ENCODE data around the gene ROBO1.

Gene ROBO1

DNA sequence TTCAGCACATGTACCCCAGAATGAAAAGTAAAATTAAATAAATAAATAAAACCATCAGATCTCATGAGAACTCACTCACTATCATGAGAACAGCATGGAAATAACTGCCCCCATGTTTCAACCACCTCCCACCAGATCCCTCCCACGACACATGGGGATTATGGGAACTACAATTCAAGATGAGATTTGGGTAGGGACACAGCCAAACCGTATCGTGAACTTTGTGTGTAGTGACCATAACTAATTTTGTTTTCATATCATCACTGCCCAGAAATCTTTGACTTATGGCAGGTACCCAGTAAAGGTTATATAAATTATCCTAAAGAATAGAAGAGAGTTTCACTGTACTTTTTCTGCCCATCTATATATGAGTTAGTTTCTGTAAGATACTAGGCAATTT is 766.5 kb downstream of the ROBO1 start:
- no peak for DNase-seq
- in situ Hi-C loops (cut with HindIII; ENCODE audit: low pct_ligation_motif_present, low pct_unique_long_range_greater_than_20kb, low sequenced_read_pairs), result no loop called here

DNA sequence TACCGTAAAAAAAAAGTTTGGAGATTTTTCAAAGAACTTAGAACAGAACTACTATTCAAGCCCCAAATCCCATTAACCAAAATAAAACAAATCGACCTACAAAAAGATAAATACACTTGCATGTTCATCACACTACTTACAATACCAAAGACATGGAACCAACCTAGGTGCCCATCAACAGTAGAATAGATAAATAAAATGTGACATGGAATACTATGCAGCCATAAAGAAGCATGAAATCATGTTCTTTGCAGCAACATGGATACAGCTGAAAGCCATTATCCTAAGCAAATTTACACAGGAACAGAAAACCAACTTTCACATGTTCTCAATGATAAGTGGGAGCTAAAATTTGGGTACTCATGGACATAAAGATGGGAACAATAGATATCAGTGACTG is 768.7 kb downstream of the ROBO1 start:
- in situ Hi-C loops (cut with HindIII; ENCODE audit: low pct_ligation_motif_present, low pct_unique_long_range_greater_than_20kb, low sequenced_read_pairs), result loop anchor here (25.0 kb wide), 1 partner anchor 337 kb away; no protein-coding TSS in a partner anchor

DNA sequence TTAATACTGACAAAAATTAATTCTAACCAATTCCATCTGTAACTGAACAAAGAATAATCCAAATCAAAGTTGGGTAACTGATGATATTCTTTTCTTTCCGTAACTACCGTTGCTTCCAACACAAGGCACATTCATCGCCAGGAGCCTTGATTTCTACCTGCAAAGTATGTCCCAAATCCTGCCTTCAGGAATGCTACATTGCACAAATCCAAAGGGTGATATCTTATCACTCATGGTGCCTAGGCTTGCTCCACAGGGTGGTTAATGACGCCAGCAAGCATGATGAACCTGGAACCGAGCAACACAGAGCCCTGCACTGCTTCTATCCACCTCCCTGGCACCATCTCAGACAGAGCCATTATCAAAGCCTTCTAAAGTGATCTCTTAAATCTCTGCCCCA is 772.7 kb downstream of the ROBO1 start:
- no peak for DNase-seq
- in situ Hi-C loops (cut with HindIII; ENCODE audit: low pct_ligation_motif_present, low pct_unique_long_range_greater_than_20kb, low sequenced_read_pairs), result loop anchor here (25.0 kb wide), 1 partner anchor 333 kb away; no protein-coding TSS in a partner anchor

More for the DNA sequence above, 768.7 kb downstream of the ROBO1 start:
- no peak for DNase-seq

DNA sequence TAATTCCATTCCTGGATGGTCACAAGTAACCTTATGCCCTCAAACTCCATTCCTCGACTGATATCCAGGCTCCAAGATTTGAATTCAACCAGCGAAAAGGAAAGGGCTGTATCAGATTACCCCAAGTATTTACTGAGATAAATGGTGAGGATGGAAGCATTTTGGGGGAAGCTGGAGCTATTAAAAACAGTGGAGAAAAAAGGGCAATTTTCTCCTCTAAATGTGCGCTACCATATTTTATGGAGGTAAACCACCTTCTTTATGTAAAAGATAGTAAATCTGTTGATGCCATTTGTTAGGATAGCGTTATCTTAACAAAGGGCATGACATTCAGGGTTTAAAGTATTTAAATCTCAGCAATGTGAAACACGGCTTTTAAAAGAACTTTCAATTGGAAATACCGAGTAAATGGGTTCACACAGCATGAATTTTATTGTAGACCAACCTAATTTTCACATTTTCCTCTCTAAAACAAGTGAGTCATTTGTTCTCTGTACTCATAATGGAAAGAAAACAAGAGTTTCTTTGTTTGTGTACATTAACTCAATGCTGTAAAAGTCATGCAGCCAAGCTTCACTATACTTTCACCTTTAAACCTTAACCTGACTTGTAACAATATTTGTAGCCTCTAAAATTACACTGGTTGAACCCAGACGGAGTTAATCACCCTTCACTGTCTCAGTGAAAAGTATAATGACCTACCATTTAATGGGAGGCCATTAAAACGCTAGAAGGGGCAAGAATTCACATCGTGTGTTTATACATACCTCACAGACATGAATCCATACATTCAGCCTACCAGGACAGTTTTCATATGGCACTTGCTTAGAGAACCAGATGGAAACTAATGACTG is 773.4 kb downstream of the ROBO1 start:
- in situ Hi-C loops (cut with HindIII; ENCODE audit: low pct_ligation_motif_present, low pct_unique_long_range_greater_than_20kb, low sequenced_read_pairs), result loop anchor here (25.0 kb wide), 1 partner anchor 332 kb away; no protein-coding TSS in a partner anchor
- DNase-seq, result no peak

DNA sequence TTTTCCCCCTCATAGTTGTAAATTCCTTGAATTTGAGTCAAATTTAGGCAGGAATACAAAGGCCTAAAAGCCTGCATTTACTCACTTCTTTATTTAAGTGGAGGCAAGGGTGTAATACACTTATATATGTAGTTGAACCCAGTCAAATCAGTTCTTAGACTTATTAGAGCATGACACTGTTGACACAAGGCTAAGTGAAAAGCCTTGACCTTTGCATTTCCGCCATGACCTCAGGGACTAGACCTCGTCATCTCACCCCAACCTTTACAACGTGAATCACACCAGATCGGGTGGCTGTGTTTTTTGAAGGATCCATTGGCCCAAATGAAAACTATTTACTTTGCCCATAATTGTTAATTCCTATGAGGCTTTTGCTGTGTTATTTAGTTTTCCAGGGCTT is 774.4 kb downstream of the ROBO1 start:
- in situ Hi-C loops (cut with HindIII; ENCODE audit: low pct_ligation_motif_present, low pct_unique_long_range_greater_than_20kb, low sequenced_read_pairs), result loop anchor here (25.0 kb wide), 1 partner anchor 331 kb away; no protein-coding TSS in a partner anchor
- DNase-seq, result no peak

DNA sequence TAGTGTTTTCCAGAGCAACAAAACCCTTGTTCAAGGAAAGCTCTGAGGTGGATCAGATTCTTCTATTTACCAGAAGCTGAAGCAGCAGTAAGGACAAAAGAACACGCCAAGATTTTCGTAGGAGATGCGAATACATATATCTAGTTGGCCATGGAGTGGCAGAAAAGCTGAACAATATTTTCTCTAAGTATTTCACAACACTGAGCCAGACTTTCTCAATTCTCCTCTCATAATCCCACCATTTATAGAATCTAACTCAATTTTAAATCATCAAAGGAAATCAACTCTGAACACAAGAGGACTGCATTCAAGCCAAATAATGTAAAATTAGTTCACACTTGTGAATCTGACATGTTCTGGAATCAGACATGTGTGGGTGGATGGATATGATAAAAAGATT is 775.0 kb downstream of the ROBO1 start:
- in situ Hi-C loops (cut with HindIII; ENCODE audit: low pct_ligation_motif_present, low pct_unique_long_range_greater_than_20kb, low sequenced_read_pairs), result loop anchor here (25.0 kb wide), 1 partner anchor 331 kb away; no protein-coding TSS in a partner anchor
- no peak for DNase-seq

DNA sequence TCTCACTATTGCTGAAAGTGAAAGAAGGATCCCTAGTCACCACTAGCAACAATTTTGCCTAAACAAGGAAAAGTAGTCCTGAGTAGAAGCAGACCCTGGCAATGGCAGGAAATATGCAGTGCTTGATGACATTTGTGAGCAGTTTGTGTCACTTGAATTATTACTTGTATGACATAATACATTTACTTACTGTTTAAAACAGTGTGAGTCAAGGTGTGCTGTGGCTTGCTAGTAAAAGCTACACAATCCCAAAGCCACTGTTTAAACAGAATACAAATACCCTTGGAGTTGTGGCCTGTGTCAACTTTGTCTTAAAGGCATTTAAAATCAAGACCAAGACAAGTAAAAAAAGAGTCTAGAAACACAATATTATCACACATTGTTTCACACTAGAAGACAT is 775.4 kb downstream of the ROBO1 start:
- no peak for DNase-seq
- in situ Hi-C loops (cut with HindIII; ENCODE audit: low pct_ligation_motif_present, low pct_unique_long_range_greater_than_20kb, low sequenced_read_pairs), result loop anchor here (25.0 kb wide), 1 partner anchor 330 kb away; no protein-coding TSS in a partner anchor

DNA sequence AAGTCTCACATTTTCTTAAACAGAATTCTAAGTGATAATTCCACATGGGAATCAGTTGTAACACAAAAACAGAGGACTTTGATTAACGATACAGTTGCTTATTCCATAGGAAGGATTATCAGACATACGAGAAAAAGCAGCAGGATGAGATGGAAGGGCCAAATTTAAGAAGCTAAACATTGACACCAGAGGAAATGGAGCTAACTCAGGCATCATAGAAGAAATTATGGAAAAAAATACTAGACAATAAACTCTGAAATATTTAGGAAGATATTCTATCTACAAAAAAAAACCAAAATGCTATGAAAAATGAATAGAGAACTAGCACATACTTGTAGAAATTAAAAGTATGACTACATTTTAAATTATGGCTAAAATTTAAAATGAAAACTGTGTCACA is 776.1 kb downstream of the ROBO1 start:
- in situ Hi-C loops (cut with HindIII; ENCODE audit: low pct_ligation_motif_present, low pct_unique_long_range_greater_than_20kb, low sequenced_read_pairs), result loop anchor here (25.0 kb wide), 1 partner anchor 329 kb away; no protein-coding TSS in a partner anchor
- no peak for DNase-seq

DNA sequence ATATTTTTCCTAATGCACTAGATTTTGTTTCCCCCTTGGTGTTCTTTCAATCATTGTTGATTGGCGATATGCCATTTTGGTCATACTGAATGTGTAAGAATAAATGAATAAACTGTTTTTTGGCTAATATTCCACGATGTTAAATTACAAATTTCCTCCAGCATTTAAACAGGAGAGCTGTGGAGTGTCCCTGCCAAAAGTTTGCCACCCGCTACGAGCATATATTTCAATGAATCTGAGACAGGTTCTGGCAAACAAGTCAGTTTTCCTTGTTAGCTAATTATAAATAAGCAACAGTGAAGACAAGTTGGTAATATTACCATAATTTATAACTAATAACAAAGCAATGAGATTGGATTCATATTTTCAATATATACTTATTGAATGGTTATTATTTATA is 777.6 kb downstream of the ROBO1 start:
- in situ Hi-C loops (cut with HindIII; ENCODE audit: low pct_ligation_motif_present, low pct_unique_long_range_greater_than_20kb, low sequenced_read_pairs), result loop anchor here (25.0 kb wide), 1 partner anchor 328 kb away; no protein-coding TSS in a partner anchor
- no peak for DNase-seq

DNA sequence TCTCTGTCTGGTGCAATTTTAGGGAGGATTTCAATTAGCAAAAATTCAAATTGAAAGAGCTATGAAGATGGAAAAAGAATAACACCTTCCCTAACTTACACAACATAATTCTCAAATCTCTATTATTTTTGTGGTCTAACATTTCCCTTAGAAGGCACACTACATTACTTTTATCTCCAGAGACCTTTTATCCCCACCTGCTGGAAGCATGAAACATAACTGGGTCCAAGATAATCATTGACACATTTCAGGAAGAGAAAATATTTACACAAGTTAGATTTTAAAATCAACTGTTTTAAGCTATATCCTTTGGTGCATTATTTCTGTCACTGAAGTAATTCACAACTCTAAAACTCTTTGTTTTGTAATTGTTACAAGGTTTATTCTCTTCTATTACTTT is 779.5 kb downstream of the ROBO1 start:
- in situ Hi-C loops (cut with HindIII; ENCODE audit: low pct_ligation_motif_present, low pct_unique_long_range_greater_than_20kb, low sequenced_read_pairs), result loop anchor here (25.0 kb wide), 1 partner anchor 326 kb away; no protein-coding TSS in a partner anchor
- peak; percentile 46 for DNase-seq

DNA sequence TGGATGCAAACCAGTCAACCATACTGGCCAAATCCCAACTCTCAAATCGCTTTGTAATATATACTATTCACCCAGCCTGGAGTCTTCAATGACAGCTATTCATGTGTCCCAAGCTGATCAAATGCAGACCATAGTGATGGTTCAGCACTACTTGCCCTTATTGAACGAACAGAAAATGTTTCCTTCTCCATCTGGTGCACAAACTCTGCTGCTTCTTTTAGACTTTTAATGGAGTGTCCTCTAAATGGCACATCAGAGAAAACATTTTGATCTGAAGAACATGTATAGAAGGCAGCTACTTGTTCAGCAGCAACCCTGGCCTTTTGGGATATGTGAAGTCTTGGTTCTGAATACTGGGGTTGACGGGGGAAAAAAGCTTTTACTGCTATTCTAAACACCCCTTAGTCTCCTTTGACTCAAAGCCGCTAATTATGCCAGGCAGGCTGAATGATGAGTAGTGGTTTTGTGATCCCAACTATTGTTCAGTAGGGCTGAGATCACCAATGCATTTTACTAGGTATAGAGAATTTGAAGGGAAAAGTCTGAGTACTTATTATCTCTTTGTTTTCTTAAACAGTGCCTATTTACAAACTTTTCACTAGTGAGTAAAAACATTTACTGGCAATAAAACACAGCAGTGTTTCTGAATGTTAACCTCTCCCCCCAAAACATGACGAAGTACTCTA is 781.2 kb downstream of the ROBO1 start:
- no peak for DNase-seq
- in situ Hi-C loops (cut with HindIII; ENCODE audit: low pct_ligation_motif_present, low pct_unique_long_range_greater_than_20kb, low sequenced_read_pairs), result loop anchor here (25.0 kb wide), 1 partner anchor 324 kb away; no protein-coding TSS in a partner anchor

DNA sequence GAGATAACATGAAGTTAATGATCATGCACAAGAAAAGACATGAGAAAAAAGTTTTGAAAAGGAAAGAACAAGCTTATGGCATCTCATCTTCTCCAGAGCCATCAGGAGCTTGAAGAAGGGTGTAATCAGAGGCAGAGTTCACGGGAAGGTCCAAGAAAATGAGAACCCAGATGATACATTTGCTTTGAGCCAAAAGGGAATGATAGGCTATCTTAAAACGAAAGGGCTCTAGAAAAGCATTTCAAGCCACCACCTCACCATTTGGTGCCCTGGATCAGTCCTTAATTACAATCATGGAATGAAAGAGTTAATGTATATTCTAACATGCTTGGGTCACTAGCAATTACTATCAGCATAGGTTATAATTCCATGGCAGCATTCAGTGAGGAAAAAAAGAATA is 781.8 kb downstream of the ROBO1 start:
- no peak for DNase-seq
- in situ Hi-C loops (cut with HindIII; ENCODE audit: low pct_ligation_motif_present, low pct_unique_long_range_greater_than_20kb, low sequenced_read_pairs), result loop anchor here (25.0 kb wide), 1 partner anchor 324 kb away; no protein-coding TSS in a partner anchor

DNA sequence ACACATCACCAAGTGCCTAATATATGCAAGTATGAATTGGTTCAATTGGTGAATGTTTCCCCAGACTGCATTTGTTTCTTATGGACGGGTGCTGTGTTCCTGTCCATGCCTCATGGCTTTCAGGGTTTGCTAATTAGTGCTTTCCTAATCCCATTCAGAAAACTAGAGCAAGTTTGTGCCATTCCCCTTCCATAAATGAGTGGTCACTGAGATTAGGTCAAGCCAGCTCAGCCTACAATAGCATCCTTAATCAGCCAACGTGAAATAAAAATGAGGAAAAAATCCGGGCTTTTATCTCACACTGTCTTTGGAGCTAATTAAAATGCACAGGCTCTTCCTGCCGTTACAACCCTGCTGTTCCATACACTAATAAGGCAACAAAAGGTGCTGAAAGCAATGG is 788.8 kb downstream of the ROBO1 start:
- DNase-seq, result no peak
- in situ Hi-C loops (cut with HindIII; ENCODE audit: low pct_ligation_motif_present, low pct_unique_long_range_greater_than_20kb, low sequenced_read_pairs), result loop anchor here (25.0 kb wide), 1 partner anchor 317 kb away; no protein-coding TSS in a partner anchor

DNA sequence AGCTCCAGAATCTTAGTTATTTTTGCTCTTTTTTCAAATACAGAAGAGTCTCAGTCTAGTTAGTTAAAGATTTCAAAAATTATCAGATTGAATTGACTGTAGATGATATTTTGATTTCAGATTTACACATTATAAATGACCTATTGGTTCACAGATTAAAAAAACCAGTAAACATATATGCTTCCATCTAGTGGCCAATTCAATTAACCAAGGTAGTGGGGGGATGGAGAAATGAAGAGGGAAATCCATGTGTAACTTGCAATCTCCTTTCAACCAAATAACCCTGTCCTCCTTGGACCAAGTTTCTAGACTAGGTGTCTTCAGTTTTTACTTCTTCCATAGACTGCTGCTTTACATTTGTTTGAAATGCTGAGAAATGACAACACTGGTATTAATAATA is 789.8 kb downstream of the ROBO1 start:
- in situ Hi-C loops (cut with HindIII; ENCODE audit: low pct_ligation_motif_present, low pct_unique_long_range_greater_than_20kb, low sequenced_read_pairs), result loop anchor here (25.0 kb wide), 1 partner anchor 316 kb away; no protein-coding TSS in a partner anchor
- peak; percentile 45 for DNase-seq

DNA sequence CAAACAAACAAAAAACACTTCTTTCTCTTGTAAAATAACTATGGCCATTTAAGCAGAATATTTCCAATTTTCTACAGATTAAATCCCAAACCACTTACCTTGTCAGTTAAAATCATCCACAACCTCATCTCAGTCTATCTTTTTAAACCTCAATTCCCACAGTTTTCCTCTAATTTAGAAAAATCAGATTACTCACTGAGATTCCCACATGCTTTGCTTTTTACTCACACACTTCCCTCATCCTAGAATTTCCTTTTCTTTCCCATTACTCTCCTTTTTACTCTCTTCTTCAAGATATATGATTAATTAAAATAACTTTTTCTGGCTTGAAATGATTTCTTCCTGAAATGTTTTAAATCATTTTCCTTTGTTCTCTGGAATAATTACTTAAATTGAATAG is 790.7 kb downstream of the ROBO1 start:
- DNase-seq, result no peak
- in situ Hi-C loops (cut with HindIII; ENCODE audit: low pct_ligation_motif_present, low pct_unique_long_range_greater_than_20kb, low sequenced_read_pairs), result loop anchor here (25.0 kb wide), 1 partner anchor 315 kb away; no protein-coding TSS in a partner anchor

DNA sequence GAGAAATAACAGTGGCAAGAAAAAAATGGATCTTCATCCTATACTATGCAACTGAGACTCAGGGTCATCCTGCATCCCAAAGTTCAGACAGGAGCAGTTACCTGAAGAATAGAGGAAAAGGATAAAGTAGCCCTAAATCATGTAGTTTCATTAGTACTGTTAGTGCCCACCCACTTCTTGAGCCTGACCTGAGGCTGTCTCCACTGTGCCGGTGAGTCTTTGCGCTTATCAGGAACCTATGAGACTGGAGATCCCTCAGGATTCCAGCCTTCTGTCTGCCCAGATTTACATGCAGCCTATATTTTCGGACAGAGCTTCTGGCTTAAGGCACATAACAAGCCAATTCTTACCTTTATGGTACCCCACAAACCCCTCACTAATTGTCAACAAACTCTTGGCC is 791.6 kb downstream of the ROBO1 start:
- no peak for DNase-seq
- in situ Hi-C loops (cut with HindIII; ENCODE audit: low pct_ligation_motif_present, low pct_unique_long_range_greater_than_20kb, low sequenced_read_pairs), result loop anchor here (25.0 kb wide), 1 partner anchor 314 kb away; no protein-coding TSS in a partner anchor

DNA sequence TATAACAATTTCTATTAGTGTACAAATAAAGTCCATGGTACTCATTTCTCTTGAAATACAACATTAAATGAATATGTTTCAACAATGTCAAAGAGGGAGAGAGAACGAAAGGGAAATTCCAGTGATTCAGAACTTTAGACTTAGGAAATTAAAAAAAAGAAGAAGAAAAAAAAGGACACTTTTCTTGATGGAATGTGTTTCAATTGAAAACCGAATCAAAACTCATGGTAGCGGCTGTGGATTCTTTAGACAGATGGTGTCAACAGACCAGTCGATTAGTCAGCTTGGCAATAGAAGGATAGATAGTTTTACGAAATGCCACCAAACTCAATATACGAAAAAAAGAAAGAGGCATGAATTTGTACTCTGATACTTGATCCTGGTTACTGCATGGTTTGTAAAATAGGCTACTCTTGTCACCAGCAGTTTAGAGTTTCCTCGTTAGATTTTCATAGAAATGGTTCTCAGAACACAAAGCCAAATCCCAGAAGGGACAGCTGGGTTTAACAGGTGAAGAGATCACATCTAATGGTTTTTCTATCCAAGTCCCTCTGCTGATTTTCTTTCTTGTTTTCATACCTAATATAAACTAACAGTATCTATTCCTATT is 793.5 kb downstream of the ROBO1 start:
- in situ Hi-C loops (cut with HindIII; ENCODE audit: low pct_ligation_motif_present, low pct_unique_long_range_greater_than_20kb, low sequenced_read_pairs), result no loop called here
- peak; percentile 39 for DNase-seq

DNA sequence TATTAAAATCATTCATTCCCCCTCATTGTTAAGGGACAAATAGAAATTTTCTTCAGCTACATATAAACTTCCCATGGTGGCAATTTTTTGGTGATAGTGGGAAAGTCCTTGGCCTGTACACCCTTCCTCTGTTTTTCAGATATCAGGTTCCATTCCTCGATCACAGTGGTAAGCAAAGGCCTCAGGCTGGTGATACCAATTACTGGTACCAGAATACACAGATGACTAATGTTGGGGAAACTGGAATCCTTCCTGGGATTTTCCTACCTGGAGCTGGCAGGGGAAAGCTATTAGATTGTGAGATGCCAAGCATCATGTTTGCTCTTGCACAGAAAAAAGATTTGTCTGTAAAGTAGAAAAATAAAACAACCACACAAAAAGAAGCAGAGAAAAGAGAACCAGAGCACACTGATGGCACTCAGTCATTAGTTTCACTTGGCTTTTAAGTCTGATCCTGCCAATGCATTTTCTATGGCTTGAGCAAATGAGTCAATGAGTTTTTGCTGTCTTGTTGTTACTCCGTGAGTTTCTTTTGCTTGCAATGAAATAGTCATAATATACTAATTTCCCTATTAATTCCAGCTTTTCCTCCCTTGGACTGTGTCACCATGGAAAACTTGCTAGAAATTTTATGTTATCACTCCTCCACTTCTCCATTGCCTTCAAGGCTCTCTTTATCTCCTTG is 795.0 kb downstream of the ROBO1 start:
- in situ Hi-C loops (cut with HindIII; ENCODE audit: low pct_ligation_motif_present, low pct_unique_long_range_greater_than_20kb, low sequenced_read_pairs), result no loop called here
- no peak for DNase-seq

Measured in ACHN (cell line).